ENCODE measurements around the gene IFT27.

GRCh38 chr22:36729321-36729720, 46.6 kb downstream of the IFT27 start:
- TF ChIP-seq RAD21 (IDR thresholded peaks at IDR 0.05; ENCODE audit: low read depth) (no peak), YY1 (IDR thresholded peaks at IDR 0.05; ENCODE audit: extremely low read depth, insufficient replicate concordance, low read depth, low read length) (no peak), CTCF (IDR thresholded peaks at IDR 0.05 in 2 of 3, conservative IDR thresholded peaks at IDR 0.05 in 1 of 3; ENCODE audit: borderline replicate concordance in 1 of 3, insufficient read depth in 1 of 3, low read depth in 2 of 3, low read length in 2 of 3) (no peak), REST (IDR thresholded peaks at IDR 0.05; ENCODE audit: low read depth) (no peak)

Measured in HCT116 (cell line).